HG03103 (cell line): Measurements from ENCODE around the gene PWWP2B.

Experiments used
- ATAC-seq: cut with Tn5 transposase; IDR thresholded peaks from one replicate; pipeline ENCODE4 v1.9.1; 2021; ENCODE audit warnings: low read depth; ENCODE audit not compliant: unreplicated experiment

PWWP2B gene

DNA sequence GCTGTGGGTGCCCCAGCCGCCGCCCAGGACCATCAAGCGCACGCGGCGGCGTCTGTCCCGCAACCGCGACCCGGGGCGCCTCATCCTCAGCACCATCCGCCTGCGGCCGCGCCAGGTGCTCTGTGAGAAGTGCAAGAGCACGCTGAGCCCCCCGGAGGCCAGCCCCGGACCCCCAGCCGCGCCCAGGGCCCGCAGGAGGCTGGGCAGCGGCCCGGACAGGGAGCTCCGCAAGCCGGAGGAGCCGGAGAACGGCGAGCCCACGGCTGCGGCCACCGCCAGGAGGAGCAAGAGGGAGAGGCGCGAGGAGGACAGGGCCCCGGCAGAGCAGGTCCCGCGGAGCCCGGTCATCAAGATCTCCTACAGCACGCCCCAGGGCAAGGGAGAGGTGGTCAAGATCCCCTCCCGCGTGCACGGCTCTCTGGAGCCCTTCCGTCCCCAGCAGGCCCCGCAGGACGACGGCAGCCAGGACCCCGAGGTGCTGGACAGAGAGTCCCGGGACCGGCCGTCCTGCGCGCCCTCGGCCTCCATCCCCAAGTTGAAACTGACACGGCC lies 8.0 kb downstream of the PWWP2B start:
- ATAC-seq = no peak

GRCh38 chr10:132405463-132405991 lies 8.5 kb downstream of the PWWP2B start:
- ATAC-seq = no peak

DNA sequence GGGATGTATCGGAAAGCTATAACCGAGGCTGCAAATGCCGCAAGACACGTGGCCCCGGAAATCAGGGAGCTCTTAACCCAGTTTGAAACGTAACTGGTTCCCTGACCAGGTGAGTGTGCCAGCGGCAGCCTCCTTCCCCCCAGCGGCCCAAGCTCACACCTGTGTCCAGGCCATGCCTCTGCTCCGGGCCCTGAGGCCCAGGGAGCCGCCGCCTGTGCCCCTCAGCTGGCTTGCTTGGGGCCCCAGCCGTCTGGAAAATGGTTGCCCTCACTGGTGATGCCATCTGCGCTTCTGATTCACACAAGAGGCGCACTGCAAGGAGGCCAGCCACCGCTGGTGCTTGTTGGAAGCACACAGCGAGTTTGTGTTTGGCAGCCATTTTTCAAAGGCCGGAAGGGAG lies 9.2 kb downstream of the PWWP2B start:
- ATAC-seq = no peak

GRCh38 chr10:132406750-132407149 lies 9.8 kb downstream of the PWWP2B start:
- ATAC-seq = no peak

GRCh38 chr10:132407243-132407746 lies 10.3 kb downstream of the PWWP2B start:
- ATAC-seq = no peak

- no peak for ATAC-seq
Measured at GRCh38 chr10:132407846-132408278, 10.9 kb downstream of the PWWP2B start.

DNA sequence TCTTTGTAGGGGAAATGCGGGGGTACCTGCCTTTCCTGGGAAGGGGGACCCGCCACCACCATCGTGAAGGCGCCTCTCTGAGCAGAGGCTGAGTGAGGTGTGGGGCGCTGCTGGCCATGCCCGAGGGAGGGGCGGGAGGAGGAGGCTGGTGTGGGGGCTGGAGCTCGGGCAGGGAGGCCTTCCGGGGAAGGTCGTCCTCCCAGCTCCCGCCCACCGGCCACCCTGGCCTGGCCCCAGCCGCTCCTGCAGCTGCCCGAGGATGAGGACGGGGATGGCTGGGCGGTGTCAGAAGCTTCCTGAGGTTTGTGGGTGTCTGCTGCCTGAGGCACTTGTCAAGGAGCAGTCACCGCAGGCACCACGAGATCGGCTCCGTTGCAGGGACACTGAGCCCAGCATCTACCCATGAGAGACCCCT lies 11.4 kb downstream of the PWWP2B start:
- ATAC-seq = no peak

GRCh38 chr10:132408823-132409666 lies 12.0 kb downstream of the PWWP2B start:
- ATAC-seq = no peak

DNA sequence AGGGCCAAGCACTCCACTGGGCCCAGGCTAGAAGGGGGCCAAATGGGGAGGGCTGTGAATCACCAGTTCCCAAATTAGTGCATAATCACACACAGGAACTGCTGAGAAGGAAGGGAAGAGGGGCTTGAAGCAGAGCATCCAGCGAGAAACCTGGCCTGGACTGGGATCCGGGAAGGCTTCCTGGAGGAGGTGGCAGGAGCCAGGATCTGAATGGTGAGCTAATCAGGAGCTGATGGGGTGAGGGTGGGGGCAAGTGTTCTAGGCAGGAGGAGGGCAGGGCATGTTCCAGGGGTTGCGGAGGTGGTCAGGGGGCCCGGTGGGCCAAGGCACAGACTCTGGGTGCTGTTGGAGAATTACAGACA lies 12.6 kb downstream of the PWWP2B start:
- no peak for ATAC-seq

GRCh38 chr10:132410056-132410778 lies 13.2 kb downstream of the PWWP2B start:
- ATAC-seq = no peak

DNA sequence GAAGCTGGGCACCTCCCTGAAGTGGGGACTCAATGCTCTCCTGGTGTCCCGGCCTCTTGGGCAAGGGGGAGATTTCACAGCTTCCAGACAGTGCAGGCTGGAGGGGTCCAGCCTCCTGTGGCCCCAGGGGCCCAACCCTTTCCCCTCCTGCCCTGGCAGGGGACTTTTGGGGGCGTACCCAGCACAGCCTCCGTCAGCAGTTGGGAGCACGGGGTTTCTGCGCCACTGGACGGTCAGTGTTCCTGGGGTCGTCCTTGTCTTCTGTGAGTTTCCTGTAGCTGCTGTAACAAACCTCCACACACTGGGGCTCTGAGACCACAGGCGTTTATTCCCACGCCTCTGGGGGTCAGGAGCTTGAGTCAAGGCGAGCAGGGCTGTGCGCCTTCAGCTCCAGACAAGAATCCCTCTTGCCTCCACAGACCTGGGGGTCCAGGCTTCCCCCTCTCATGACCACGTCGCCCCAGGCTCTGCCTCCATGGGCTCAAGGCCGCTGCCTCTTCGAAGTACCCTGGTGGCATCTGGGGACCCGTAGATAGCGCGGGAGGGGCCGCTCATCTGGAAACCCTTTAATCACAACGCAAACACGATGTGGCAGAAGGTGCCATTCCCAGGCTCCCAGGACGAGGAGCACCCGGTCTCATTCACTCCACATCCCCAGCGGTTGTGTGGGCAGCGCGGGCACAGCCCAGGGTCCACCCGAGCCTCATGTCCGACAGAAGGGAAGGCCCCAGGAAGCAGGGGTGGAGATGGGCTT lies 14.0 kb downstream of the PWWP2B start:
- ATAC-seq = no peak

- no peak for ATAC-seq
Measured at GRCh38 chr10:132411561-132412253, 14.7 kb downstream of the PWWP2B start.

- ATAC-seq = no peak
Measured at GRCh38 chr10:132412316-132413192, 15.6 kb downstream of the PWWP2B start.

- no peak for ATAC-seq
Measured at GRCh38 chr10:132413226-132414205, 16.5 kb downstream of the PWWP2B start.

DNA sequence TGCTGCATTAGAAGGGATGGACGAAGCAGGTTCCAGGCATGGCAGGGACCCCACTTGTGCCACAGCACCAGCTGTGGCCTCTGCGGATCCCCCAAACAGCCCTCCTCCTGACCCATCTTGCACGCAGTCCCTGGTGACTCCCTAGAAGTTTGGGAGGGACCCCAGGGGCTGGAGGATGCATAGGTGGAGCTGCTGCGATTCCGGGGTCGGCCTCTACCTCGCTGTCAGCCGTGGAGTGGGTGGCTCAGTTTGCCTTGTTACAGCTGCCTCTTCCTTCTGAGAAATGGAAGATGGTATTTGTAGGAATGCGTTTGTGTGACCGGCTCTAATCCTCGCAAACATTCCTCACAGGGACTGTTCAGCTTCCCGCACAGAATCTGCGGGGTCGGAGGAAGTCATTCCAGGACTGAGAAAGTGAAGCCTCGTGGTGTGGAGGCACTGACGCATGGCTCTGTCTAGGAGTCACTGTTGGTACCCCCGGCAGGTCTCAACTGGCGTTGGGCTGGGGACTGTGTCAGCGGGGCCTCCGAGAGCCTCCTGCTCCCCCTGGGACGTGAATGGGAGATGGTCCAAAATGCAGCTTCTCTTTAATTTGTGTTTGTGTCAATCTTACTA lies 17.5 kb downstream of the PWWP2B start:
- ATAC-seq = no peak

DNA sequence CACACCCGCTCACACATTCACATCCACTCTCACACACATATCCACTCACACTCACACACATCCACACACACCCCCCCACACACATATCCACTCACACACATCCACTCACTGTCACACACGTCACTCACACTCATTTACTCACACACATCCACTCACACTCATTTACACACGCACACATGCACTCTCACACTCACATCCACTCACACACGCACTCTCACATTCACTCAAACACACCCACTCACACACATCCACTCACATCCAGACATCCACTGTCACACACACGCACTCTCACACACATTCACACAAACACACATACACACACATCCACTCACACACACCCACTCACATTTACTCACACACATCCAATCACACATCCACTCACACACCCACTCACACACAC lies 18.3 kb downstream of the PWWP2B start:
- no peak for ATAC-seq

- no peak for ATAC-seq
Measured at GRCh38 chr10:132415956-132416355, 19.0 kb downstream of the PWWP2B start.
